NK-92 treated with Interleukin-12 subunit alpha and Interleukin-12 subunit beta, amount 100 ng/mL, for 24 hours (cell line): ENCODE data around the gene OPTC.
"Not testable (repeated sequence)": the region's sequence is repeated elsewhere in the genome, so short reads cannot be mapped to it uniquely, and the experiment has no call there.

Experiments used
- DNase-seq: peaks from one replicate; lab custom pipeline; 2025; lab: John Stamatoyannopoulos, UW

Gene OPTC

GRCh38 chr1:203517426-203518110 lies 23.6 kb downstream of the OPTC start:
- DNase-seq: no peak

- not testable (repeated sequence) for DNase-seq
These were observed 24.2 kb downstream of the OPTC start for GRCh38 chr1:203518139-203518538.

- no peak for DNase-seq
These were observed 24.6 kb downstream of the OPTC start for GRCh38 chr1:203518541-203518940.

- DNase-seq: no peak
These were observed 25.3 kb downstream of the OPTC start for GRCh38 chr1:203519053-203519840.

DNA sequence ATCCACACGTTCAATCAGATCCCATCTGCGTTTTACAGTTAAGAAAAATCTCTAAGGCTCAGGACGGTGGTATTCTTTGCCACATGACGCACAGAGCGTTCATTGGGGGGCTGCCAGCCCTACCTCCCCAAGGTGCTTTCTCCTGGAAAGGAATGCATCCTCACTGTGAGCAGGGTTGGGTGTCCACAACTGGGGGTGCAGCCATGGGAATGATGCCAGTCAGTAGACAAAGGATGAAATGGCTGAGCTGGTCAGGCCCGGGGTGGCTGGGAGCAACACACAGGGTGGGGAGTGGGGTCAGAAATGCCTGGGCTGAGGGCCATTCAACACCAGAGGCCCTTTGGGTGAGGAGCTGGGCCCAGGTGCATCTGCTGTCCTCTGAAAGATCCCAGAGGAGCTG lies 25.9 kb downstream of the OPTC start:
- DNase-seq: no peak

DNA sequence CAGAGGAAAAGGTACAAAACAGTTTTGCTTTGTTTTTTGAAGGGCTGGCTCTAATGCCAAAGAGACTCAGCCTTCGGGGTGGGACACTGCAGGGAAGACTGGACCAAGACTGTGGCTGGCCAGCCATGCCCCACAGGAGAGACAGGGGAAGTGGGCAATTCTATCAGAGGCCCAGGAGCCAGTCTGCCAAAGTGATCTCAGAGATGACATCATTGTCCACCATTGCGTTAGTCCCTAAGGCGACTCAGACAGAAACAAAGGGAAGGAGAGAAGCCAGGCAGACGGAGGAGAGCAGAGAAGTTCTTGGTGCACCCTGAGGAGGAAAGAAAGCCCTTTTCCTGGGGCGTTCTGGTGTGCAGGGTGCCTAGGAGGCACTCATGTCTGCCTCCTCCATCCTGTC lies 26.4 kb downstream of the OPTC start:
- DNase-seq: no peak

GRCh38 chr1:203521074-203521794 lies 27.3 kb downstream of the OPTC start:
- DNase-seq: no peak

DNA sequence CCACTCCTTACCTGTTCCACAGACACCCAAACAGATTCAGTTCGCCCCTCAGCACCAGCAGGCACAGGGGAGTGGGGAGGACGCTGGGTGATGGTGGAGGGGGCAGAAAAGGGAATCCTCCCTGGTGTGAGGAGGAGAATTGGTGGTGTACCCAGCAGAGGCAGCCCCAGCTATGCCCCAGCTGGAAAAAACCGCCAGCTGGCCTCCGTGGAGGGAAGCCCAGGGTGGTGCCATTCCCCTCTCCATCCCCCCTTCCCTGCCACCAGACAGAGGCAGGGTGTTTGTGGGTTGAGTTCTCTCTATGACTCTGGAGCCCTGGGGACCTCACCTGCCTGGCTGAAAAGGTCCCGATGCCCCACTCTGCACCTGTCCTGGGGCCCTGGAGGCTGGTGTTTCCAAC lies 27.9 kb downstream of the OPTC start:
- DNase-seq: no peak

GRCh38 chr1:203522237-203522636 lies 28.3 kb downstream of the OPTC start:
- DNase-seq: no peak

- no peak for DNase-seq
These were observed 29.7 kb downstream of the OPTC start for GRCh38 chr1:203523667-203524066.

DNA sequence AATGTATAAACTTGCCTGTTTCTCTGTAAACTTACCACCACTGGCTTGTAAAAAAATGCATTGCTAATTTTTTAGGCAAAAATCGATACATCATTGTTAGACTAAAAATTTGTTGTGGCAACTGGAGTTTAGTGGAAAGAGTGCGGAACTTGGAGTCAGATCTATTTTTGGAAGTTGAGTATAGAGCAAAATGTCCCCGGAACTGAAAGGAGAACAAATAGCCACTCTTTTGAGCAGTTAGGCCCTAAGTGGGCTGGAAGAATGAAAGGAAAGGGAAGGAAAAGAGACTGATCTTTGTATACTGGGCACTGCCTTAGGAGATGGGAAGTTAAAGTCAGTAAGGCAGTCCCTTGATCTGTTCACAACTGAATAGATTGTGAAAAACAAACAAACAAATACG lies 30.2 kb downstream of the OPTC start:
- DNase-seq: no peak

- DNase-seq: no peak
These were observed 30.9 kb downstream of the OPTC start for GRCh38 chr1:203524824-203525223.

GRCh38 chr1:203525685-203526084 lies 31.7 kb downstream of the OPTC start:
- no peak for DNase-seq

GRCh38 chr1:203526130-203526529 lies 32.2 kb downstream of the OPTC start:
- DNase-seq: no peak

DNA sequence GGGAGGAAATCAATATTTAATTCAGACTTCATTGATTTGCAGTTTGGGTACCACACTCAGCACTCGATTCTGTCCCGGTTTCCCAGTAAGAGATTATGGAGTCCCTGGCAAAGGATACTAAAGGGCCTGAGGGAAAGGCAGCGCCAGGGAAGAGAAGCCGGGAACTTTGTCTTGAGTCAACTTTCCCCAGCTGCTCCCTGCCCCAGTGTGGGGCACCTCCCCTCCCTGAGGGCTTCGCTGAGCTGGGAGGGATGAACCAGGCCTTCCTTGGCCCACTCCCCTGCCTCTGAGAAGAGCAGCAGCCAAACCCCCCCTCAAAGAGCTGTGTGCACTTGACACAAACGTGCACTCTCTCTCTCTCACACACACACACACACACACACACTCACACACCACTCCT lies 32.6 kb downstream of the OPTC start:
- DNase-seq: no peak

DNA sequence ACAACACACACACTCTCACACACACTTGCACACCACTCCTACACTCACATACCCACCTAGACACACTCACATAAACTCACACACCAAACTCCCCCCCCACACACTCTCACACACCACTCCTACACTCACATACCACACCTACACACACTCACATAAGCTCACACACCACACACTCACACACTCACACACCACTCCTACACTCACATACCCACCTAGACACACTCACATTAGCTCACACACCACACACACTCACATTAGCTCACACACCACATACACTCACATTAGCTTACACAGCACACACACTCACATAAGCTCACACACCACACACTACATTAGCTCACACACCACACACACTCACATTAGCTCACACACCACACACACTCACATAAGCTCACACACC lies 33.1 kb downstream of the OPTC start:
- DNase-seq: no peak

GRCh38 chr1:203528063-203528462 lies 34.1 kb downstream of the OPTC start:
- DNase-seq: no peak

GRCh38 chr1:203528976-203529835 lies 35.3 kb downstream of the OPTC start:
- DNase-seq: no peak

DNA sequence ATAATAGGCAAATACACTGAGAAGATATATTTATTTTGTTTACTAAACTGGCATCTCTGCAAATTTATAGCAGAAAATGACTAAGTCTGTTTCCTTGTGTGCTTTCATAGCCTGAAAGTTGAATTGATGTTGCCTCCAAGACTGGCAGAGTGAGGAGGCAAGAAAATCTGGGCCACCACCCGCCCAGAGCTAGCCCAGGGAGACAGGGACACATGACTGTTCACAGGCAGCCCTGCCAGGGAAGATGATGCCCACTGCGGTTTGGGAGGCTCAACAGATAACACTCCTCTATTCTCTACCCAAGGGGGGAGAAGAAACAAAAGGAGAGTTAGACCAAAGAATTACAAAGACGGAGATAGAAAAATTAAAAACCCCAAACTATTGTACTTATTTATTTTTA lies 37.1 kb downstream of the OPTC start:
- no peak for DNase-seq

DNA sequence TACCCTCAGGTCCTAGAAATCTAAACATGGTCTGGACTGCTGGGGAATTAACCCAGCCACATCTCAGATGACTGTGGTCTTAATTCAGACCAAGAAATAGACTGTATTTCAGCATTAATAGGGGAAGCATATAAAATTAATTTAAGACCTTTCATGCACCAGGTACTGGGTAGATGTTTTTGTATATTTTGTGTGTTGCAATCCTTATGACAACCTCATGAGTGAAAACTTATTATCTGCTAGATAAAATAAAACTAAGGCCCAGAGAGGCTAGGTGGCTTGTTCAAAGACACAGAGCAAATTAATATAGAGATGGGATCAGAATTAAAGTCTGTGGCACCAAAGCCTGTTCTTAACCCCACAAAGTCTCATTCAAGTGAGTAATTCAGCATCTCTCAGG lies 40.1 kb downstream of the OPTC start:
- no peak for DNase-seq

GRCh38 chr1:203534526-203534925 lies 40.6 kb downstream of the OPTC start:
- no peak for DNase-seq

- DNase-seq: no peak
These were observed 42.6 kb downstream of the OPTC start for GRCh38 chr1:203536575-203536974.
